Eye (tissue), 1 donor: ENCODE measurements around the gene ZNF77.
A peak's percentile ranks its signal among the peaks of the same experiment; 100 is the strongest.
"Not testable (repeated sequence)": the region's sequence is repeated elsewhere in the genome, so short reads cannot be mapped to it uniquely, and the experiment has no call there.

ENCODE experiments used
- DNase-seq: peaks from one replicate; pipeline ENCODE4 v3.0.0-alpha.2; 2015

ZNF77 gene

DNA sequence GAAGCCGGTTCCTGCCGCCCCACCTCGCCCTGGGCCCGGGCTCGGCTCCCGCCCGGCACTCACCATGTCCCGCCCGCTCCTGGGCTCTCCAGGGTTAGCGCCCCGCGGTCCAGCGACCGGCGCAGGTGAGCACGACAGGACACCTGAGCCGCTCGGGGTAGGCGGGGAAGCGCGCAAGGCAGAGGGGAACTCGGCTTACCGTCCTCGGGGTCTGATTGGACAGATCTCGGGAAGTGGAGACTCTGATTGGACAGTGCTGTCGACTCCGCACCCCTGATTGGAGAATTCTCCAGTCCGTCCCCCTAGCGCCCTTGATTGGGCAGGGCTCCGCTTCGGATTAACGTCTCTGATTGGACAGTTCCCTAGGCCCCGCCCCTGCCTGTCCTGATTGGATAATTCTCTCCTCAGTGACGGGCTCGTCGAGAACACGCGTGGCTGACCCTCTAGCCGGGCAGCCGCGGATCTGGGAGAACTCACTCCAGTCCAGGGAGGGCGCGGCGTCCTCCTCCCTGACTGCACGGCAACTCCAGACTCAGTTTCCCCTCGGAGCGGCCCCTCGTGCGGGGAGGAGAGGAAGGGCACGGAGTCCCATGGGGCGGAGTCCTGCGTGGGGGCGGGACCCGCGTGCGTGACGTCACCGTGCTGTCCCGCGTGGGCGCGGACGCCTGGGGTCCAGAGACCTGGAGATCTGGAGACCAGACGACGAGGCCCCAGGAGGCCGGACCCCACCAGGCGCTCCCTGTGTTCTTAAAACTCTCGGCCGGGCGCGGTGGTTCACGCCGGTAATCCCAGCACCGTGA lies at the start of gene ZNF77:
Gene ZNF77 (minus strand): TSS at position 197 of the 800 bp plus-strand sequence. CDS start 131 bp downstream, at position 66.
- DNase-seq = peak; percentile 100

DNA sequence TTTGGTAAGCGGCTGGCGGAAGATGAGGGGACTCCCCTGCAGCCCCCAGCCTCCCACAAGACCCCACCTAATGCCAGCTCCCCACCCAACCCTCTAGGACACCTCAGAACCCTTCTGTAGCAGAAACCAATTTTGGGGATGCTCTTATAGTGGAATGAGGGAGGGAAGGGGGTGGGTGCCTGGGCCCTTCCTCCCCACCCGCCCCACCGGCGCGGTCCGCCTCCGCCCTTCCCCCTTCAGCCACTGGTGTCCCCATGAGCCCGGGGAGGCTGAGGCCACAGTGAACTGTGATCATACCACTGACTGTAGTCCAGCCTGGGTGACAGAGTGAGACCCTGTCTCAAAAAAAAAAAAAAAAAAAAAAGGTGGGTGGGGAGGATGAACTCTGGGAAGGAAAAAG lies 48.8 kb upstream of the ZNF77 start:
- no peak for DNase-seq

DNA sequence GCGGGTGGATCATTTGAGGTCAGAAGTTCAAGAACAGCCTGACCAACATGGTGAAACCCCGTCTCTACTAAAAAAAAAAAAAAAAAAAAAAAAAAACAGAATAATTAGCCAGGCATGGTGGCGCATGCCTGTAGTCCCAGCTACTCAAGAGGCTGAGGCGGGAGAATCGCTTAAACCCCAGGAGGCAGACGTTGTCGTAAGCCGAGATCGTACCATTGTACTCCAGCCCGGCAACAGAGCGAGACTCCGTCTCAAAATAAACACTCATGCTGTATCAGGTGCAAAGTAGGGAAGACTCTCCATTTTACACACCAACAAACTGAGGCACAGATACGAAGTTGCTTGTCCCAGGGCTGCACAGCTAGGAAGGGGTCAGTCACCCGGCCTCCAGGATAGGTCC lies 48.2 kb upstream of the ZNF77 start:
- no peak for DNase-seq

DNA sequence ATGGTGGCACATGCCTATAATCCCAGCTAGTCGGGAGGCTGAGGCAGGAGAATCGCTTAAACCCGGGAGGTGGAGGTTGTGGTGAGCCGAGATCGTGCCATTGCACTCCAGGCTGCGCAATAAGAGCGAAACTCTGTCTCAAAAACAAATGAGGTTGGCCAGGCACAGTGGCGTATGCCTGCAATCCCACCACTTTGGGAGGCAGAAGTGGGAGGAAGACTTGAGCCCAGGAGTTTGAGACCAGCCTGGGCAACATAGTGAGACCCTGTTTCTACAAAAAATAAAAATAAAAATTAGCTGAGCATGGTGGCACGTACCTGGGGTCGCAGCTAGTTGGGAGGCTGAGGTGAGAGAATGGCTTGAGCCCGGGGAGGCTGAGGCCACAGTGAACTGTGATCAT lies 47.6 kb upstream of the ZNF77 start:
- DNase-seq = not testable (repeated sequence)

DNA sequence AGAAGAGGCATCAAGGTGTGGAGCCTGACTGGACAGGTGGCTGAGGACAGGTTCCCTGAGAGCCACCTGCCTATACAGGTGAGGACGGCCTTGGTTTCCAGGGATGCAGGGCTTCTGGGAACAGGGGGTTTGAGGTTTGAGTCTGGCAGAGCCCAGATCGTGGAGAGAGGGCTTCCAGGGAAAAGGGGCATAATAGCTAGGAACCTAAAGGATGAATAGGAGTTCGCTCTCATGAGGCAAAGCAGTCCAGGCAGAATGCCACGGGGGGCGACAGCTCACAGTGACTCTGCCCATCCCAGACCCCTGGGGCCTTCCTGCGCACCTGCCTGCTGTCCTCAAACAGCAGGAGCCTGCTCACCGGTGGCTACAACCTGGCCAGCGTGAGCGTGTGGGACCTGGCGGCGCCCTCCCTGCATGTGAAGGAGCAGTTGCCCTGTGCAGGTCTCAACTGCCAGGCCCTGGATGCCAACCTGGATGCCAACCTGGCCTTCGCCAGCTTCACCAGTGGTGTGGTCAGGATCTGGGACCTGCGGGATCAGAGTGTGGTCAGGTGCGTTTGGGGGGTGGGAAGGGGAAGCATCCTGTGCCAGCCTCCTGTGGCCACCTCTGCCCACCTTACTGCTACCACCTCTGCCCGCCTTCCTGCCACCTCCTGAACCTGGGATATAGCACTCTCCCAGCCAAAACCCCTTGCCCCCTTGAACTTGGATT lies 44.6 kb upstream of the ZNF77 start:
- no peak for DNase-seq

DNA sequence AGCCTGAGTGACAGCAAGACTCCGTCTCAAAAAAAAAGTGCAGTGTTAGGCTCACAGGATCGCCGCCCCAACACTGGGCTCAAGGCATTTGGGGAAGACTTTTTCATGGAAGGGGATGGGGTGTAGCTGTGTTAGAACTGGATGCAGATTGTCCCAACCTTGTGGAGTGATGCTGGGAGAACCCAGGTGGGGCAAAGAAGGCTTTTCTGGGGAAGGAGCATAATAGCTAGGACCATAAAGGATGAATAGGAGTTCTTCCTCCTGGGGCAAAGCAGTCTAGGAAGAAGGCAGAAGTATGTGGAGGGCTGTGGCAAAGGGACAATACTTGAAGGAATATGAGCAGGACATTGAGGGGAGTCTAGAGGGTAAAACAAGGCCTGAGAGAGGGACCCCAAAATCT lies 43.8 kb upstream of the ZNF77 start:
- DNase-seq = no peak

DNA sequence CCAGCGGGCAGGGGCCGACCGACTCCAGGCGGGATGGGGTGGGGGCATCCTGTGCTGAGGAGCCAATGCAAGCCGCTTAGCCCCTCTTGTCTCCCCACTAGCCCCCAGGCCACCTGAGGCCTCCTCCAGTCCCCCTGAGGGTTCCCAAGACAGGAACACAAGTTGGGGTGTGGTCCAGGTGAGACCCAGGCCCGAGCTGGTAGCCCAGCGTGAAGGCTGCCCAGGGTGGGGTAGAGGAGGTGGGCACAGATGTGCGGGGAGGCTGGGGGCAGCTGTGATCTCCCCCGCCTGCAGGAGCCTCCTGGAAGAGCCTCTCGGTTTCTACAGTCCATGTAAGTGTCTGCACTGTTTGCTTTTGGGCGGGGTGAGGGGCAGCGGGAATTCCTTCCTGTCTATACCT lies 43.0 kb upstream of the ZNF77 start:
- no peak for DNase-seq

DNA sequence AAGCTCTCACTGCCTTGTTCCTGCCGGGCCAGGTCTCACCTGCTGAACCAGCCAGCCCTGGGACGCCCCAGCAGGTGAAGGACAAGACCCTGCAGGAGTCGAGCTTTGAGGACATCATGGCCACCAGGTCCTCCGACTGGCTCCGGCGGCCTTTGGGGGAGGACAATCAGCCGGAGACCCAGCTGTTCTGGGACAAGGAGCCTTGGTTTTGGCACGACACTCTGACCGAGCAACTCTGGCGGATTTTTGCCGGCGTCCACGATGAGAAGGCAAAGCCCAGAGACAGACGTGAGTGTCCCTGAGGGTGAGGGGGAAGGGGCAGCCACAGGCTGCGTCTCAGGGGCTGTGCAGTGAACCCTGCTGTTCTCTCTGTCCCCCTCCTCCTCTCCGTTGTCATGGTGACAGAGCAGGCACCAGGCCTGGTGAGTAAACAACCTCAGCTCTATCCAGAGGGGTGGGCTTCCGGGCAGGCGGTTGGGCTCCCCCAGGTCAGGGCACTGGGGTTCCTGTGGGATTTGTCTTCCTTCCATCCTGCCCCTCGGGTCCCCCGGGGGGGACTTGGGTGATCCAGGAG lies 42.3 kb upstream of the ZNF77 start:
- peak; percentile 91 for DNase-seq

DNA sequence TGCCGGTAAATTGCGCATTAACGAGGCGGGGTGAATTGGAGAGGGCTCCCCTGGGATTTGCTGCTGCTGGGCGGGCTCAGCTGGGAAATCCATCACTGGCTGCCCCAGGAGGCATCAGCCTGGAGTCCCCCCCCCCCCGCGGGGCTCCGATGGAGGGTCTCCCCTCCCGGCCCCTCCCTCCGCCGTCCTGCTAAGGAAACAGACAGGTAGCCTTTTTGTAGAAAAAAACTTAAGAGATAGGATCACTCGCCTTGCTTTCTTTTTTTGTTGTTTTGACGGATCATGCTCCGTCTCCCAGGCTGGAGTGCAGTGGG lies 39.4 kb upstream of the ZNF77 start:
- DNase-seq = no peak

DNA sequence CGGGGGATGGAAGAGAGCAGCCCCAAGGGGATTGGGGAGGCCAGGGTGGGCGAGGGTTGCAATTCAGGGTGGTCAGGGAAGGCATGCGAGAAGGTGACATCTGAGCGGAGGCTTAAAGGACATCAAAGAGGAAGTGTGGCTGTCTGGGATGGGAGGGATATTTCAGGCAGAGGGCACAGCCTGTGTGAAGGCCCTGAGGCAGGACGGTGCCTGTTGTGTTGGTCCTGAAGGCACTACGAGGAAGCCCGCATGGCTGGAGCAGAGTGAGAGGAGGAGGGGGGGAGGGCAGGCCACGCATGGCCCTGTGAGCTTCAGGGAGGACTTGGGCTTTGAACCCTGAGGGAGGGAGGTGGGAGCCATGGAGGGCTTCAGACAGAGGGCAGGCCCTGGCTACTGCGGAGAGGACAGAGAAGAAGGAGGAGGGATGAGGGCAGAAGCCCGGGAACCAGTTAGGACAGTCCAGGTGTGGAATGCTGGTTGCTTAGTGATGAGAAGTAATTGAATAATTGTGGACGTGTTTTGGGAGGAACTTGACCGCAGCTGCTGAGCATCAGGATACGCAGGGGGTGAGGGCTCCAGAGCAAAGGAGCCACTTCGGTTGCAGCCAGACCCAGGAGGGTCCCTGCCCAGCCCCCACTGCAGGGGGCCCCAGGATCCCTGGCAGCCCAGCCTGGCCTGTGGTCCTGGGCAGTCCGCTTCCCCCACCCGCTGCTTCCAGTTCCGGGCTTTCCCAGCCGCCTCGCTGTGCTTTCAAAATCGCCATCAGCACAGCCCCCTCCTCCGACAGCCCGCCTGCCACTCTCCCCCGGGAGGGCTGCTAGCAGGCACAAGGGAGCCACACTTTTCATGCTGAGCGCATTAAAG lies 38.8 kb upstream of the ZNF77 start:
- peak; percentile 94 for DNase-seq

DNA sequence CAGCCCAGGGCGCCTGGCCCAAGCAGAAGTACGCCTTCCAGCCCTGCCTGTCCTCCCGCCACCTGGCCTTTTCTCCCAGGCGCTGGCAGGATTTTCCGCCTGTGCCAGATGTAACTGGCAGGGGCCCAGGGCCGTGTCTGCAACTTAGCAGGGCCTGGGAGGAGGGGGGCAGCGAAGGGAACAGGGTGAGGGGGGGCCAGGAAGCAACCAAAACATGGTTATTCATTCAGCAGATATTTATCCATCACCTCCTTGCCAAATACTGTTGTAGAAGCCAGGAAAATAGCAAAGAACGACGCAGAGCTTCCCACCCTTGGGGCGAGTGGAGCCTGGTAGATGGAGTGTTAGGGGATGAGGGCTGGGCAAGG lies 38.2 kb upstream of the ZNF77 start:
- peak; percentile 86 for DNase-seq

DNA sequence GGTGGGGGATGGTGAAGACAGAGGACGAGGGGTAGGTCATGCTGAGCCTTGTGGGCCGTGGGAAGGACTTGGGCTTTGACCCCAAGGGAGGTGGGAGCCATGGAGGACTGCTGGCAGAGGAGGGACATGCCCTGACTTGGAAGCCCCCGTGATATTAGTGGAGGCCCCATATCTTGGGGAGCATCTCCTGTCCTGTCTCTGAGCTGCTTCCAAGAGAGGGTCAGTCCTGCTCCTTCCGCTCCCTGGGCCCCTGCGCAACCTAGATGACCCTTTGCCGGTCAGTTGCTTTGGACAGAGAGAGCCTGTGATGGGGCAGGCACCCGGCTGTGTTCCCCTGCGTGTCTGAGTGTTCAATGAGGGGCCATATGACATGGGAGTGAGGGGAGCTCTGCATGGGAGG lies 37.8 kb upstream of the ZNF77 start:
- DNase-seq = no peak

DNA sequence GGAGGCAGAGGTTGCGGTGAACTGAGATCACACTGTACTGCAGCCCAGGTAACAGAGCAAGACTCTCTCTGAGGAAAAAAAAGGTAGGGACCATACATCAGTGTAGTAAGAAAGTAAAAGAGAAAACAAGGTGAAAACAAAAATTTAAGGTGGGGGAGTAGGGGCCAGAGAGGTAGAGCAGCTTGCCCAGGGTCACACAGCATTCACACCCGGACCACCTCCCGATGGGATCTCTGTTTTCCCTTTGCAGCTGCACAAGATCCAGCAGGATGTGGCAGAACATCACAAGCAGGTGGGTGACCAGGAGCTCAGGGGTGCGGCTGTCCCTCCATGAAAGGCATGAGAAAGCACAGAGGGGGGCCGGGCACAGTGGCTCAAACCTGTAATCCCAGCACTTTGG lies 37.1 kb upstream of the ZNF77 start:
- no peak for DNase-seq

DNA sequence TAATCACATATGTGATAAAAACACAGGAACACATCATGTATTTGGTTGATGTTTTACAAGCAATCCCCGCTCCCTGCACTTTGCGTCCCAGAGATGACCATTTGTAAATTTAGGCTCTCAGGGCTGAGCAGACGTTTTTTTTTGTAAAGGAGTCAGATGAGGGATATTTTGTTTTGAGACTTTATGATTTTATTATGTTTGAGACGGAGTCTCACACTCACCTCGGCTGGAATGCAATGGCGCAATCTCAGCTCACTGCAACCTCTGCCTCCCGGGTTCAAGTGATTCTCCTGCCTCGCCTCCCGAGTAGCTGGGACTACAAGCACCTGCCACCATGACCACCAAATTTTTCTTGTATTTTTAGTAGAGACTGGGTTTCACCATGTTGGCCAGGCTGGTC lies 34.0 kb upstream of the ZNF77 start:
- DNase-seq = no peak

DNA sequence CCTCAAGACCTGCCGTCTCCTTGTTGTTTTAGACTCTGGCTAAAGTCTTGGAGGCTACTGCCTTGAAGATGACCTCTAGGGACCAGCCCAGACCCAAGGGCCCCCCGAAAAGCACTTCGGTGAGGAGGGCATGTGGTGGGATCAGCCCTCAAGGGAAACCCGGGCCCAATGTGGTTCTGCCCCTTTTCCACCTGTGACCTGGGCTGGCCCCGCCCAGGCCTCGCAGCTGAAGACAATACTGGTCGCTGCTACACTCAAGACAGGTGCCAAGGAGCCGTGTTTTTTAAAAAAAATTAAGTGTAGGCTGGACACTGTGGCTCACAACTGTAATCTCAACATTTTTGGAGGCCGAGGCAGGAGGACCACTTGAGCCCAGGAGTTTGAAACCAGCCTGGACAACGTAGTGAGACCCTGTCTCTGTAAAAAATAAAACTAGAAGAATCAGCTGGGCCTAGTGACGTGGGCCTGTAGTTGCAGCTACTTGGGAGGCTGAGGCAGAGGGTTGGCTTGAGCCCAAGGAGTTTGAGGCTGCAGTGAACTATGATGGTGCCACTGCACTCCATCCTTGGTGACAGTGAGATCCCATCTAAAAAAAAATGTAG lies 33.5 kb upstream of the ZNF77 start:
- DNase-seq = no peak

DNA sequence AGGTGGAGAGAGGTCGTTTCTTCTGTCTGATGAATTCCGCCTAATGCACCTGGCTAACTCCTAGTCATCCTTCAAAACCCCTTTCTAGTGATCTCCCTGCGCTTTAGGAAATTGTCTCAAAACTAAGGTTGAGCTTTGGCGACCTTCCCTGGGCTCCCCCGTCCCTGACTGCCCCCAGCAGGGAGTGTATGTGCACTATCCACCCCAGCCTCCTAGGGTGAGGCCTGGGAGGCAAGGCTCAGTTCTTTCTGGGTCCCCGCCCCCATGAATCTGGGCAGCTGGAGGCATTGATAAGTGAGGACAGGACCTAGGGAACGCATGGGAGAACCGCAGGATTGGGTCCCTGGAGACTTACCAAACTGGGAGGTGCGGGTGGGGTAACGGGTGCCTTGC lies 33.0 kb upstream of the ZNF77 start:
- DNase-seq = no peak

DNA sequence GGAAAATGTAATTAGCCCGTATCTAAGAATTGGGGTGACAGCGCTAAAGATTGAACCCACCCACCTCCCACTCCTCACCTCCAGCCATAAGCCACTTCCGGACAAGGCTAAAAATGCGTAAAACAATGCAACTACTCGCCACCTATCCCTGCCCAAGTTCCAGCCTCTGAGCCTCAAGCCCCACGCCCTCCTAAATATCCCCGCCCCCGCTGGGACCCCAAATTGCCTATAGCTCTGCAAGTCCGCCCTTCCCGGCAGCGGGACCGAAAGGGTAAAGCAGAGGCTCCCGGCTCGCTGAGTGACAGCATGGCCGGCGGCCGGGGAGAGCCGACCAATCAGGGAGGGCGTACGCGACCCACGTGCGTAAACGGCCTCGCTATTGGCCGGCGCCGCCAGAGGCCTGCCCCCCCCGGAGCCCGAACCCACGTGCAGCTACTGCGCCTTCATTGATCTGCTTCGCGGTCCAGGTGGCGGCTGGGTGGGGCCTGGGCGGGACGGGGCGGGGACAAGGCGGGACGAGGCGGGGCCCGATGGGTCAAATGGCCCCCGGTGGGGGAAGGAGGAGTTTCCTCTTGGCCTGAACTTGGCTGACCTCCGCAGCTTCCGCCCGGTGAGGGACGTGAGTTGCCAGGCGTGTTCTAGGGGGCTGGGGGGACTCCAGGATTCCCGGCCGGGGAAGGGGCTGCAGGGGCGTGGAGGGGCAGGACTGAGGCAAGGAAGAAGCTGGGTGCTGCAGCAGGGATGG lies 32.4 kb upstream of the ZNF77 start, which contains the start of gene TLE6:
Gene TLE6 (plus strand): TSS at position 564 of the 745 bp plus-strand sequence. CDS start 670 bp downstream, outside the sequence.
- peak; percentile 98 for DNase-seq

DNA sequence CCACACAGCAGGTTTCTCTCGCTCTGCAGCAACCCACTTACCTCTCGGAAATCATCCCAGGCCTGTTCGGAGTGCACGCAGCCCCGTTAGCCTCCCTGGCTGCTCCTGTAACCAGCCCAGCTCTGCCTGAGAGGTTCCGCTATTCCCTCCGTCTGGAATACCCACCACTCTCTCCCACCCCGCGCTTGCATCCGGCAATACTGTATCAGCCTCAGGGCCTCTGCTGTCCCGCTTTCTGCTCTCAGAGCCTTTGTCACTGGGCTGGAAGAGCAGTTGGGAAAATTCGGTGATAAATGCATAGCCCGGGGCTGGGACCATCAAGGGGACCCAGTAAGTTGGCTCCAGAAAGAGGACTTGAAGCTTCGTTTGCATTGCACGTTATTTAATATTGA lies 31.8 kb upstream of the ZNF77 start:
- DNase-seq = no peak

DNA sequence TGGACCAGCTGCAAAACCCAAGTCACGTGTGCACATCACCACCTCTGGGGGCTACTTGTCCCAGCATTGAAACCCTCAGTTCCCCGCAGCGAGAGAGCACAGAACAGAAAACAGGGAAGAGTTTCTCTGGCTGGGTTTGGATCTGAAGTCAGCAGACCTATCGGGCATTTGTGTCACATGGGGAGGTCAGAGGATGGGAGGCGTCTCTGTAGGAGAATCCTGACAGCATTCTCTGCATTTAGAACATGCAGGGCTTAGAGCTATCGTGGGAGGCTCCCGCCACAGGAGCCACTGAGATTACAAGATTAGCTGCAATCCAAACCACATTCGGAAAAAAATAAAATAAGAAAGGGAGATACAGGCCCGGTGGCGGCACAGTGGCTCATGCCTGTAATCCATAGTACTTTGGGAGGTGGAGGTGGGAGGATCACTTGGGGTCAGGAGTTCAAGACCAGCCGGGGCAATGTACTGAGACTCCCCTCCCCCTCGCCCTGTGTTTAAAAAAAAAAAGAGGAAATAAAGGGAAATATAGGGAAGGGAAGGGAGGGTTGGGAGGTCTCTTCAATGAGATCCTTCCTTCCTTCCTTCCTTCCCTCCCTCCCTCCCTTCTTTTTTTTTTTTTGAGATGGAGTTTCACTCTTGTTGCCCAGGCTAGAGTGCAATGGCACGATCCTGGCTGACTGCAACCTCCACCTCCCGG lies 29.7 kb upstream of the ZNF77 start:
- DNase-seq = peak; percentile 50

DNA sequence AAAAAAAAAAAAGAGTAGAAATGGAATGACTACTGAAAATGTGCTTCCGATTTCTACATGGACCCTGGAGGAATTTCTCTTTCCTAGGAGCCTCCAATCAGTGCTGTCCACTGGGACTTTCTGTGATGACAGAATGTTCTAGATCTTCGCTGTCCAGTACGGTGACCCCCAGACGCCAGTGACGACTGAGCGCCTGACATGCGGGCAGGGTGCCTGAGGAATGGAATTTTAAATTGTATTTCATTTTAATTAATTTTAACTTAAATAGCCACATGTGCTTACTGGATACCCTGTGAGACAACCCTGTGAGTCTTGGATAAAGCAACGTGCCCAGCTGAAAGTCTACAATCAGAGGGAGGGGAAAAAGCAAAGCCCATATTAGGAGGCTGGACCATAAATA lies 28.5 kb upstream of the ZNF77 start:
- DNase-seq = no peak

DNA sequence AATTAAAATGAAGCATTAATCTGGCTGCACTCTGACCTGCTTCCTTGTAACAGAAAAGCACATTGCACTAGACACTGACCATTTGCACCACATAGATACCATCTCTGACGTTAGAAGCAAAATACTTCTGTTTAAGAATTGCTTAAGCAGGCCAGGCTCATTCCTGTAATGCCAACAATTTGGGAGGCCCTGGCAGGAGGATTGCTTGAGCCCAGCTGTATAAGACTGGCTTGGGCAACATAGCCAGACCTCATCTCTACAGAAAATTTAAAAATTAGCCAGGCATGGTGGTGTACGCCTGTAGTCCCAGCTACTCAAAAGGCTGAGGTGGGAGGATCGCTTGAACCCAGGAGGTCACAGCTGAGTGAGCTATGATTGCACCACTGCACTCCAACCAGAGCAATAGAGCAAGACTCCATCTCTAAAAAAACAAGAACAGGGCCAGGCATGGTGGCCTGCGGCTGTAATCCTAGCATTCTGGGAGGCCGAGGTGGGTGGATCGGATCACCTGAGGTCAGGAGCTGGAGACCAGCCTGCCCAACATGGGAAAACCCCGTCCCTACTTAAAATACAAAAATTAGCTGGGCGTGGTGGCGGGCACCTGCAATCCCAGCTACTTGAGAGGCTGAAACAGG lies 25.5 kb upstream of the ZNF77 start:
- DNase-seq = no peak
